Neural progenitor cell (in vitro differentiated cells): ENCODE results near the gene TSPAN14.

Source experiments
- EZH2 ChIP-seq: fragments of 200-600 bp; sonication (generic); IDR thresholded peaks from 2 replicates; pipeline ENCODE4 v1.6.1; 2017; ENCODE audit warnings: antibody characterized with exemption, mild to moderate bottlenecking, moderate library complexity
- TF ChIP-seq, protein P1 (sequence below): fragments of 200-600 bp; sonication (generic); IDR thresholded peaks from 2 replicates; pipeline ENCODE4 v1.5.1; 2017; ENCODE audit warnings: antibody characterized with exemption, mild to moderate bottlenecking

- TF ChIP-seq, protein P1, sequence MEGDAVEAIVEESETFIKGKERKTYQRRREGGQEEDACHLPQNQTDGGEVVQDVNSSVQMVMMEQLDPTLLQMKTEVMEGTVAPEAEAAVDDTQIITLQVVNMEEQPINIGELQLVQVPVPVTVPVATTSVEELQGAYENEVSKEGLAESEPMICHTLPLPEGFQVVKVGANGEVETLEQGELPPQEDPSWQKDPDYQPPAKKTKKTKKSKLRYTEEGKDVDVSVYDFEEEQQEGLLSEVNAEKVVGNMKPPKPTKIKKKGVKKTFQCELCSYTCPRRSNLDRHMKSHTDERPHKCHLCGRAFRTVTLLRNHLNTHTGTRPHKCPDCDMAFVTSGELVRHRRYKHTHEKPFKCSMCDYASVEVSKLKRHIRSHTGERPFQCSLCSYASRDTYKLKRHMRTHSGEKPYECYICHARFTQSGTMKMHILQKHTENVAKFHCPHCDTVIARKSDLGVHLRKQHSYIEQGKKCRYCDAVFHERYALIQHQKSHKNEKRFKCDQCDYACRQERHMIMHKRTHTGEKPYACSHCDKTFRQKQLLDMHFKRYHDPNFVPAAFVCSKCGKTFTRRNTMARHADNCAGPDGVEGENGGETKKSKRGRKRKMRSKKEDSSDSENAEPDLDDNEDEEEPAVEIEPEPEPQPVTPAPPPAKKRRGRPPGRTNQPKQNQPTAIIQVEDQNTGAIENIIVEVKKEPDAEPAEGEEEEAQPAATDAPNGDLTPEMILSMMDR, result no peak
- TF ChIP-seq EZH2, result no peak
These were observed 11.9 kb downstream of the TSPAN14 start for GRCh38 chr10:80465839-80466590.
